B cell (primary cell): ENCODE results near the gene IMPA2. TPM values are rescaled to one million over a fixed set of nuclear protein-coding genes. Genes with fewer than 3 reads are reported as not detected.

Source experiments
- ATAC-seq: fragments of 200-7000 bp; cut with Tn5 transposase; one replicate; pipeline ENCODE4 v1.10.0; 2021; ENCODE audit warnings: low read depth, mild to moderate bottlenecking, moderate number of reproducible peaks, moderate library complexity
- CTCF ChIA-PET: fragments of 350-600 bp; sonication (Branson Sonifier 250); formaldehyde crosslinking; loops from one replicate; lab custom pipeline; 2021; ENCODE audit warnings: antibody characterized with exemption, inconsistent platforms; lab: Charles Lee
- POLR2A ChIA-PET: fragments of 350-600 bp; sonication (Branson Sonifier 250); formaldehyde crosslinking; loops from one replicate; lab custom pipeline; 2021; ENCODE audit warnings: antibody characterized with exemption; lab: Charles Lee
- DNase-seq: peaks from one replicate; pipeline ENCODE4 v3.0.0; 2013
- H2AFZ ChIP-seq: 2 replicates; pipeline ENCODE4 v1.6.1; 2012; ENCODE audit warnings: mild to moderate bottlenecking, low read depth, low read length; ENCODE audit not compliant: insufficient read depth, poor library complexity, severe bottlenecking
- H3K27ac ChIP-seq, 2 donors: 1 replicate in 1 of 2; 2 replicates in 1 of 2; pipeline ENCODE4 v1.5.1; 2012 to 2013; ENCODE audit warnings: low read length in 2 of 2, mild to moderate bottlenecking in 2 of 2, moderate library complexity in 1 of 2
- H3K27me3 ChIP-seq, 4 experiments: fragments of 200-600 bp in 1 of 4; sonication (generic) in 1 of 4; replicated peaks in 1 of 4; 1 replicate in 2 of 4; 2 replicates in 2 of 4; pipeline versions ENCODE4 v1.6.1 to v1.7.0; 2013 to 2016; ENCODE audit warnings: low read length in 3 of 4, mild to moderate bottlenecking in 2 of 4, mixed read lengths in 1 of 4, moderate library complexity in 1 of 4; ENCODE audit not compliant: insufficient read depth in 4 of 4, control insufficient read depth in 3 of 4; ENCODE audit errors: control extremely low read depth in 1 of 4
- H3K36me3 ChIP-seq, 2 experiments: replicated peaks in 1 of 2; 1 replicate in 1 of 2; 2 replicates in 1 of 2; pipeline versions ENCODE4 v1.6.1 to v1.7.1; 2013; ENCODE audit warnings: low read length in 1 of 2; ENCODE audit not compliant: insufficient read depth in 2 of 2, control insufficient read depth in 1 of 2; ENCODE audit errors: control extremely low read depth in 1 of 2, extremely low read depth in 1 of 2
- H3K4me1 ChIP-seq, 2 donors: fragments of 200-600 bp in 1 of 2; sonication (generic) in 1 of 2; 1 replicate in 1 of 2; 2 replicates in 1 of 2; pipeline versions ENCODE4 v1.5.1 to v1.6.1; 2013 to 2017; ENCODE audit warnings: low read length in 2 of 2; ENCODE audit not compliant: control insufficient read depth in 2 of 2, insufficient read depth in 2 of 2
- H3K4me2 ChIP-seq: replicated peaks from 2 replicates; pipeline ENCODE3; 2012; ENCODE audit warnings: mild to moderate bottlenecking, low read depth, low read length; ENCODE audit not compliant: poor library complexity, severe bottlenecking
- H3K4me3 ChIP-seq, 5 experiments: fragments of 200-600 bp in 1 of 5; sonication (generic) in 1 of 5; 1 replicate in 3 of 5; 2 replicates in 2 of 5; pipeline versions ENCODE4 v1.5.1 to v1.7.0; 2011 to 2016; ENCODE audit warnings: low read length in 4 of 5, mild to moderate bottlenecking in 4 of 5, low read depth in 2 of 5, control low read depth in 1 of 5, moderate library complexity in 1 of 5; ENCODE audit not compliant: insufficient read depth in 1 of 5; ENCODE audit errors: control extremely low read depth in 1 of 5, extremely low read depth in 1 of 5
- H3K79me2 ChIP-seq: fragments of 200-600 bp; sonication (generic); one replicate; pipeline ENCODE4 v1.6.0; 2016; ENCODE audit warnings: low read length; ENCODE audit not compliant: control insufficient read depth, insufficient read depth
- H3K9ac ChIP-seq: fragments of 200-600 bp; sonication (generic); 2 replicates; pipeline ENCODE4 v1.6.1; 2017; ENCODE audit warnings: mild to moderate bottlenecking, low read length, moderate library complexity
- H3K9me3 ChIP-seq, 3 donors: one replicate each; pipeline versions ENCODE4 v1.6.1 to v1.7.1; 2013; ENCODE audit warnings: low read length in 2 of 3; ENCODE audit not compliant: control insufficient read depth in 2 of 3, insufficient read depth in 1 of 3; ENCODE audit errors: control extremely low read depth in 1 of 3
- H4K20me1 ChIP-seq: 2 replicates; pipeline ENCODE4 v1.6.0; 2012; ENCODE audit warnings: mild to moderate bottlenecking, low read length; ENCODE audit not compliant: insufficient read depth, control insufficient read depth, poor library complexity, severe bottlenecking
- H3K27ac Mint-ChIP-seq: one replicate; pipeline ENCODE4 v1.8.0; 2021; ENCODE audit warnings: mixed read lengths
- H3K27me3 Mint-ChIP-seq: one replicate; pipeline ENCODE4 v1.8.0; 2021; ENCODE audit warnings: mixed read lengths
- H3K4me1 Mint-ChIP-seq: one replicate; pipeline ENCODE4 v1.8.0; 2021; ENCODE audit warnings: mixed read lengths
- H3K4me3 Mint-ChIP-seq: one replicate; pipeline ENCODE4 v1.8.0; 2021; ENCODE audit warnings: mixed read lengths
- H3K9me3 Mint-ChIP-seq: one replicate; pipeline ENCODE4 v1.8.0; 2022; ENCODE audit warnings: mixed read lengths; ENCODE audit not compliant: insufficient read depth
- EZH2 ChIP-seq: IDR thresholded peaks from 2 replicates; pipeline ENCODE4 v1.6.1; 2012; ENCODE audit warnings: borderline replicate concordance, low read depth, mild to moderate bottlenecking, moderate library complexity, low read length; ENCODE audit not compliant: insufficient read depth, poor library complexity, severe bottlenecking
- WGBS: methylation state at CpG from one replicate; pipeline ENCODE4 v1.1.5; 2013; ENCODE audit warnings: missing lambda C conversion rate; ENCODE audit not compliant: insufficient coverage; 5-methylcytosine and 5-hydroxymethylcytosine counted together
- intact Hi-C: fragments of 100-400 bp; cut with micrococcal nuclease; formaldehyde crosslinking; loops from one replicate; pipeline ENCODE4 v1.10.0; 2022
- polyA plus RNA-seq: library from polyadenylated mRNA; depleted of rRNA; stranded (reverse); fragments of >200 nt; gene quantifications from 2 replicates; pipeline ENCODE4 v1.2.3, GENCODE V29; 2012
- total RNA-seq, 2 donors: library from RNA; stranded (reverse); fragments of 120-200 nt in 1 of 2; gene quantifications; 1 replicate in 1 of 2; 2 replicates in 1 of 2; pipeline versions ENCODE4 v1.2.3 to v1.2.4, GENCODE V29; 2013 to 2022
- TF ChIP-seq, protein P1 (sequence below): fragments of 200-600 bp; IDR thresholded peaks from one replicate; pipeline ENCODE4 v1.8.0; 2022; ENCODE audit warnings: antibody characterized with exemption, mild to moderate bottlenecking

The IMPA2 gene
- total and polyA plus RNA-seq, 2 donors (not counting 1 experiment from before 2014, with no cell fraction given), result 8.0 to 11.7 TPM

DNA sequence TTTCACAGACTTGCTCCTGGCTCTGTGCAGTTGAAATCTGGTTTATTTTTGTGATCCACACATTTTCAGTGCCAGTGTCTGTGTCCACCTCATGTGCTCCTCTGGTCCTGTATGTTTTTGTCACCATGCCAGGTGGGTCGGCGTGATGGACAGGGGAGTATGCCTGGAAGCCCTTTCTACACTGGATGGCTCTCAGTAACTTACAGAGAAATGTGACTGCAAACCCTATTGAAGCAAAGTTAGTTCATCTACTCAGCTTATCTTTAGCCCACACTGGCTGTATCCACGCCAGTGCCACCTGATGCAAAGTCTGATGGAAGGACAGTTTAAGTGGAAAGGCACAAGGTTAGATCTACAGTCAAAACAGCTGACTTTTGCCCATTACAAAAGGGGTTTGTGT is 4.3 kb downstream of the IMPA2 start:
- Histone ChIP-seq H3K4me3 (no peak overlapping the region), H4K20me1 (no peaks in the 10 kb centered on the region), H3K36me3 (no peaks in the 10 kb centered on the region), H2AFZ (no peak overlapping the region), H3K4me1 (peaks cover 0 to 7% of the 10 kb centered on the region in 2 donors), H3K4me2 (no peak overlapping the region), H3K27ac (no peak overlapping the region), H3K27me3 (no peaks in the 10 kb centered on the region), H3K9me3 (no peaks in the 10 kb centered on the region), H3K9ac (no peak overlapping the region), H3K79me2 (no peaks in the 10 kb centered on the region)
- H3K27ac Mint-ChIP-seq, result no peak overlapping the region
- ATAC-seq (no peak), DNase-seq (no peak)
- peaks cover 7% of the 10 kb centered on the region for H3K4me1 Mint-ChIP-seq
- WGBS, result 89% methylated on average over 3 of the region's 3 CpGs
- TF ChIP-seq, protein P1, sequence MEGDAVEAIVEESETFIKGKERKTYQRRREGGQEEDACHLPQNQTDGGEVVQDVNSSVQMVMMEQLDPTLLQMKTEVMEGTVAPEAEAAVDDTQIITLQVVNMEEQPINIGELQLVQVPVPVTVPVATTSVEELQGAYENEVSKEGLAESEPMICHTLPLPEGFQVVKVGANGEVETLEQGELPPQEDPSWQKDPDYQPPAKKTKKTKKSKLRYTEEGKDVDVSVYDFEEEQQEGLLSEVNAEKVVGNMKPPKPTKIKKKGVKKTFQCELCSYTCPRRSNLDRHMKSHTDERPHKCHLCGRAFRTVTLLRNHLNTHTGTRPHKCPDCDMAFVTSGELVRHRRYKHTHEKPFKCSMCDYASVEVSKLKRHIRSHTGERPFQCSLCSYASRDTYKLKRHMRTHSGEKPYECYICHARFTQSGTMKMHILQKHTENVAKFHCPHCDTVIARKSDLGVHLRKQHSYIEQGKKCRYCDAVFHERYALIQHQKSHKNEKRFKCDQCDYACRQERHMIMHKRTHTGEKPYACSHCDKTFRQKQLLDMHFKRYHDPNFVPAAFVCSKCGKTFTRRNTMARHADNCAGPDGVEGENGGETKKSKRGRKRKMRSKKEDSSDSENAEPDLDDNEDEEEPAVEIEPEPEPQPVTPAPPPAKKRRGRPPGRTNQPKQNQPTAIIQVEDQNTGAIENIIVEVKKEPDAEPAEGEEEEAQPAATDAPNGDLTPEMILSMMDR, result no peak
- no peak for TF ChIP-seq EZH2
- no peak overlapping the region for H3K4me3 Mint-ChIP-seq
- ChIA-PET CTCF (interaction anchor here (1.6 kb wide), 1 partner anchor 10 kb away, joined by 8 read pairs; no protein-coding TSS in a partner anchor), POLR2A (interaction anchor here (0.6 kb wide), 1 partner anchor 62 kb away, joined by 4 read pairs; no protein-coding TSS in a partner anchor)
- intact Hi-C loops, result no loop called here
- H3K9me3 Mint-ChIP-seq, result no peaks in the 10 kb centered on the region
- H3K27me3 Mint-ChIP-seq, result no peaks in the 10 kb centered on the region

DNA sequence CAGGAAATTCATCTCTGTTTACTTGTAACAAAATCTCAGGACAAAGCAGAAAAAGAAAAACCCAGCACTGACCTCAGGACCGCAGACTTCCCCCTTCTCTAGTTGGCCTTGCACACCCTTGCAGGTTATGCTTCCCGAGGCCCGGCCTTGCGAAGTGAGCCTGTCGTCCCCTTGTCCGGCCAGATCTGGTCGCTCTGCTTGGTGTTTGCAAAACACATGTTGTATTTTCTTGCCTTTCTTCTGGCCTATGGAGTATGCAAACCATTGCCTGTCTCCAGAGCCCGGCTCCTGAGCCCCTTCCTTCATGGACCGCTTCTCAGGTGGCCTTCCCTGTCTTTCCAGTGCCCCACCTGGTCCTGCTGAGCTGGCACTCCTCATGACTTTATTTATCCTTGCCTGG is 4.8 kb downstream of the IMPA2 start:
- ATAC-seq, result no peak
- H3K4me1 ChIP-seq, result peaks cover 0 to 7% of the 10 kb centered on the region in 2 donors
- H3K27ac ChIP-seq, result no peak overlapping the region
- Mint-ChIP-seq H3K27me3 (no peaks in the 10 kb centered on the region), H3K4me1 (peaks cover 7% of the 10 kb centered on the region), H3K4me3 (no peak overlapping the region), H3K9me3 (no peaks in the 10 kb centered on the region), H3K27ac (no peak overlapping the region)
- TF ChIP-seq EZH2, result no peak
- TF ChIP-seq, protein P1, result no peak
- POLR2A ChIA-PET, result interaction anchor here (0.6 kb wide), 1 partner anchor 61 kb away, joined by 4 read pairs; no protein-coding TSS in a partner anchor
- H2AFZ ChIP-seq, result no peak overlapping the region
- intact Hi-C loops, result no loop called here
- no peaks in the 10 kb centered on the region for H3K79me2 ChIP-seq
- H3K9me3 ChIP-seq, result no peaks in the 10 kb centered on the region
- no peak overlapping the region for H3K4me3 ChIP-seq
- no peaks in the 10 kb centered on the region for H3K27me3 ChIP-seq
- CTCF ChIA-PET, result interaction anchor here (1.6 kb wide), 1 partner anchor 9 kb away, joined by 8 read pairs; no protein-coding TSS in a partner anchor
- H4K20me1 ChIP-seq, result no peaks in the 10 kb centered on the region
- no peak for DNase-seq
- H3K36me3 ChIP-seq, result no peaks in the 10 kb centered on the region
- 94% methylated on average over 9 of the region's 9 CpGs for WGBS
- no peak overlapping the region for H3K9ac ChIP-seq
- H3K4me2 ChIP-seq, result no peak overlapping the region
